ENCODE measurements around the gene NPAT. TPM values are rescaled to one million over a fixed set of nuclear protein-coding genes. Genes with fewer than 3 reads are reported as not detected.

The NPAT gene
- total RNA-seq, 2 donors from 2014 or later = 21.8 to 23.8 TPM

- H3K36me3 Mint-ChIP-seq (ENCODE audit: low read depth) = no peaks in the 10 kb centered on the region
- H3K27ac Mint-ChIP-seq = no peak overlapping the region
- H3K27me3 Mint-ChIP-seq (ENCODE audit: insufficient read depth) = peaks cover 5% of the 10 kb centered on the region
- Histone ChIP-seq H3K36me3 (ENCODE audit: control insufficient read depth, insufficient read depth, low read length) (no peaks in the 10 kb centered on the region), H3K27me3 (ENCODE audit: control insufficient read depth, insufficient read depth, low read length, poor library complexity, severe bottlenecking) (no peaks in the 10 kb centered on the region), H3K4me3 (ENCODE audit: low read length) (no peak overlapping the region), H3K9me3 (ENCODE audit: control insufficient read depth, low read length) (no peaks in the 10 kb centered on the region), H3K27ac (ENCODE audit: low read depth, low read length) (no peak overlapping the region), H3K9ac (ENCODE audit: extremely low read depth, low read length, poor library complexity, severe bottlenecking) (no peak overlapping the region), H3K4me1 (ENCODE audit: control insufficient read depth, insufficient read depth, low read length) (no peaks in the 10 kb centered on the region)
- no peaks in the 10 kb centered on the region for H3K9me3 Mint-ChIP-seq
- H3K4me3 Mint-ChIP-seq = no peak overlapping the region
- DNase-seq = no peak
- TF ChIP-seq CTCF (conservative IDR thresholded peaks at IDR 0.05) = peak; percentile 82
- H3K4me1 Mint-ChIP-seq = peaks cover 5% of the 10 kb centered on the region
Observed at GRCh38 chr11:108117746-108118371, 104.6 kb downstream of the NPAT start.

GRCh38 chr11:108115500-108116140 is 106.8 kb downstream of the NPAT start:
- Mint-ChIP-seq H3K4me1 (no peaks in the 10 kb centered on the region), H3K4me3 (no peak overlapping the region), H3K9me3 (no peaks in the 10 kb centered on the region), H3K36me3 (ENCODE audit: low read depth) (no peaks in the 10 kb centered on the region), H3K27ac (no peak overlapping the region), H3K27me3 (ENCODE audit: insufficient read depth) (no peaks in the 10 kb centered on the region)
- peak; percentile 55 for DNase-seq
- Histone ChIP-seq H3K9ac (ENCODE audit: extremely low read depth, low read length, poor library complexity, severe bottlenecking) (no peak overlapping the region), H3K27ac (ENCODE audit: low read depth, low read length) (no peak overlapping the region), H3K36me3 (ENCODE audit: control insufficient read depth, insufficient read depth, low read length) (peaks cover 8% of the 10 kb centered on the region), H3K27me3 (ENCODE audit: control insufficient read depth, insufficient read depth, low read length, poor library complexity, severe bottlenecking) (no peaks in the 10 kb centered on the region), H3K9me3 (ENCODE audit: control insufficient read depth, low read length) (no peaks in the 10 kb centered on the region), H3K4me3 (ENCODE audit: low read length) (no peak overlapping the region), H3K4me1 (ENCODE audit: control insufficient read depth, insufficient read depth, low read length) (no peaks in the 10 kb centered on the region)
- no peak for TF ChIP-seq CTCF (conservative IDR thresholded peaks at IDR 0.05)
- WGBS, 2 experiments (ENCODE audit: insufficient coverage in 1 of 2, insufficient read length in 1 of 2) = 76 to 77% methylated on average over 5 of the region's 5 CpGs

GRCh38 chr11:108112057-108112456 is 110.4 kb downstream of the NPAT start:
- no peaks in the 10 kb centered on the region for H3K9me3 ChIP-seq (ENCODE audit: control insufficient read depth, low read length)
- H3K27me3 ChIP-seq (ENCODE audit: control insufficient read depth, insufficient read depth, low read length, poor library complexity, severe bottlenecking) = no peaks in the 10 kb centered on the region
- no peaks in the 10 kb centered on the region for H3K36me3 Mint-ChIP-seq (ENCODE audit: low read depth)
- H3K9ac ChIP-seq (ENCODE audit: extremely low read depth, low read length, poor library complexity, severe bottlenecking) = no peak overlapping the region
- no peak overlapping the region for H3K27ac ChIP-seq (ENCODE audit: low read depth, low read length)
- H3K9me3 Mint-ChIP-seq = no peaks in the 10 kb centered on the region
- TF ChIP-seq CTCF (conservative IDR thresholded peaks at IDR 0.05) = no peak
- H3K4me3 Mint-ChIP-seq = no peak overlapping the region
- H3K4me3 ChIP-seq (ENCODE audit: low read length) = no peak overlapping the region
- H3K36me3 ChIP-seq (ENCODE audit: control insufficient read depth, insufficient read depth, low read length) = peaks cover 16% of the 10 kb centered on the region
- H3K4me1 ChIP-seq (ENCODE audit: control insufficient read depth, insufficient read depth, low read length) = no peaks in the 10 kb centered on the region
- no peaks in the 10 kb centered on the region for H3K27me3 Mint-ChIP-seq (ENCODE audit: insufficient read depth)
- no peaks in the 10 kb centered on the region for H3K4me1 Mint-ChIP-seq
- no peak overlapping the region for H3K27ac Mint-ChIP-seq
- no peak for DNase-seq
- WGBS, 2 experiments (ENCODE audit: insufficient coverage in 1 of 2, insufficient read length in 1 of 2) = 93 to 96% methylated on average over 2 of the region's 2 CpGs
